Ectodermal cell (in vitro differentiated cells): ENCODE data around the gene USH2A.

ENCODE experiments used
- H3K27ac ChIP-seq: 2 replicates; pipeline ENCODE4 v1.7.0; 2013; ENCODE audit warnings: mild to moderate bottlenecking, low read depth, low read length; ENCODE audit not compliant: insufficient read depth, poor library complexity, severe bottlenecking
- H3K27me3 ChIP-seq: 2 replicates; pipeline ENCODE4 v1.7.0; 2013; ENCODE audit warnings: mild to moderate bottlenecking, low read length; ENCODE audit not compliant: insufficient read depth, control insufficient read depth, poor library complexity, severe bottlenecking
- H3K36me3 ChIP-seq: one replicate; pipeline ENCODE4 v1.7.0; 2013; ENCODE audit warnings: low read length; ENCODE audit not compliant: control insufficient read depth, insufficient read depth
- H3K4me1 ChIP-seq: one replicate; pipeline ENCODE4 v1.7.0; 2013; ENCODE audit warnings: low read length; ENCODE audit not compliant: control insufficient read depth, insufficient read depth
- H3K4me3 ChIP-seq: 2 replicates; pipeline ENCODE4 v1.7.0; 2013; ENCODE audit warnings: low read depth, low read length, control low read depth; ENCODE audit not compliant: insufficient read depth
- H3K9me3 ChIP-seq: 2 replicates; pipeline ENCODE4 v1.7.0; 2013; ENCODE audit warnings: mild to moderate bottlenecking, low read length, moderate library complexity; ENCODE audit not compliant: control insufficient read depth
- WGBS, 2 experiments: methylation state at CpG; one replicate each; pipeline ENCODE4 v1.1.7; 2013; ENCODE audit warnings: missing lambda C conversion rate in 2 of 2; 5-methylcytosine and 5-hydroxymethylcytosine counted together

The USH2A gene

GRCh38 chr1:215877452-215877951 lies 545.7 kb downstream of the USH2A start:
- Histone ChIP-seq H3K36me3 (no peaks in the 10 kb centered on the region), H3K9me3 (no peaks in the 10 kb centered on the region), H3K4me1 (no peaks in the 10 kb centered on the region), H3K4me3 (no peak overlapping the region), H3K27ac (no peak overlapping the region), H3K27me3 (no peaks in the 10 kb centered on the region)
- WGBS, 2 experiments, result 73 to 84% methylated on average over 5 of the region's 5 CpGs

- Histone ChIP-seq H3K4me3 (no peak overlapping the region), H3K27ac (no peak overlapping the region), H3K27me3 (no peaks in the 10 kb centered on the region), H3K36me3 (no peaks in the 10 kb centered on the region), H3K4me1 (no peaks in the 10 kb centered on the region), H3K9me3 (no peaks in the 10 kb centered on the region)
- WGBS, 2 experiments, result no CpG with 5 or more reads among the region's 1 CpG
These were observed 547.5 kb downstream of the USH2A start for GRCh38 chr1:215875712-215876111.

DNA sequence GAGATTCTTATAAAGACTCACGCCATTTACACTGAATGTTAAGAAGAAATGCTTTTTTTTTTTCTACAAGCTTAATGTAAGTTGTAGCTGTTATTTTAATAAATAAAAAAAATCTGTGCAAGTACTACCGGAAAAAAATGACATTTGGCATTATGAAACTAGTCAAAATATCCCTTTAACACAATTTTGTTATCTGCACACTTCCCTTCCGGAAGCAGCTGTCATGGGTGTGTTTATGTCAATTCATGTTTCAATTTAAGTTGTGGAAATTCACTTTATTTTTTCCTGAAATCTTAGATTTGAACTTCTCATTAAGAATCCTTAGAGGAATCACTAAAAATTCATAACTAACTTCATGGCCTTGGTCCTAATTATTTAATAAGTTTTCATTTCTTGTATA lies 548.0 kb downstream of the USH2A start:
- Histone ChIP-seq H3K27me3 (no peaks in the 10 kb centered on the region), H3K36me3 (no peaks in the 10 kb centered on the region), H3K27ac (no peak overlapping the region), H3K4me3 (no peak overlapping the region), H3K9me3 (no peaks in the 10 kb centered on the region), H3K4me1 (no peaks in the 10 kb centered on the region)
- WGBS, 2 experiments, result 100% methylated on average over 1 of the region's 3 CpGs

- H3K9me3 ChIP-seq, result no peaks in the 10 kb centered on the region
- H3K4me3 ChIP-seq, result no peak overlapping the region
- H3K36me3 ChIP-seq, result no peaks in the 10 kb centered on the region
- 69 to 77% methylated on average over 3 of the region's 3 CpGs for WGBS, 2 experiments
- H3K27me3 ChIP-seq, result no peaks in the 10 kb centered on the region
- no peak overlapping the region for H3K27ac ChIP-seq
- no peaks in the 10 kb centered on the region for H3K4me1 ChIP-seq
These were observed 550.6 kb downstream of the USH2A start for GRCh38 chr1:215872658-215873057.

DNA sequence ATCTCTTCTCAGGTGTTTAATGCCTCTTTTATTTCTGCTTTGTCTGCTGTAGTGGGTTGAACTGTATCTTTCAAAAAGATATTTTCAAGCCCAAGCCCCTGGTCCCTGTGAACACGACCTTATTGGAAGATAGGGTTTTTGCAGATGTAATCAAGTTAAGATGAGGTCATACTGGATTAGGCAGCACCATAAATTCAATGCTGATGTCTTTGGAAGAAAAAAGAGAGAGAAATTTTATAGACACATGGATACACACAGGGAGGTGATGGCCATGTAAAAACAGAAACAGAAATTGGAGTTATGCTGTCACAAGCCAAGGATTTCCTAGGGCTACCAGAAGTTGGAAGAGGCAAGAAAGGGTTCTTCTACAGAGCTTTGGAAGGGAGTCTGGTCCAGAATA lies 554.7 kb downstream of the USH2A start:
- no peaks in the 10 kb centered on the region for H3K36me3 ChIP-seq
- no peak overlapping the region for H3K4me3 ChIP-seq
- H3K4me1 ChIP-seq, result no peaks in the 10 kb centered on the region
- H3K27ac ChIP-seq, result no peak overlapping the region
- WGBS, 2 experiments, result 86 to 94% methylated on average over 1 of the region's 1 CpG
- H3K9me3 ChIP-seq, result no peaks in the 10 kb centered on the region
- H3K27me3 ChIP-seq, result no peaks in the 10 kb centered on the region

- WGBS, 2 experiments, result 88 to 96% methylated on average over 3 of the region's 3 CpGs
- H3K4me3 ChIP-seq, result no peak overlapping the region
These were observed 558.2 kb downstream of the USH2A start for GRCh38 chr1:215865060-215865459.

GRCh38 chr1:215863796-215864195 lies 559.5 kb downstream of the USH2A start:
- Histone ChIP-seq H3K9me3 (no peaks in the 10 kb centered on the region), H3K27ac (no peak overlapping the region), H3K36me3 (no peaks in the 10 kb centered on the region), H3K27me3 (no peaks in the 10 kb centered on the region), H3K4me1 (no peaks in the 10 kb centered on the region), H3K4me3 (no peak overlapping the region)

More at GRCh38 chr1:215865060-215865459, 558.2 kb downstream of the USH2A start:
- Histone ChIP-seq H3K36me3 (no peaks in the 10 kb centered on the region), H3K27me3 (no peaks in the 10 kb centered on the region), H3K4me1 (no peaks in the 10 kb centered on the region), H3K9me3 (no peaks in the 10 kb centered on the region), H3K27ac (no peak overlapping the region)

DNA sequence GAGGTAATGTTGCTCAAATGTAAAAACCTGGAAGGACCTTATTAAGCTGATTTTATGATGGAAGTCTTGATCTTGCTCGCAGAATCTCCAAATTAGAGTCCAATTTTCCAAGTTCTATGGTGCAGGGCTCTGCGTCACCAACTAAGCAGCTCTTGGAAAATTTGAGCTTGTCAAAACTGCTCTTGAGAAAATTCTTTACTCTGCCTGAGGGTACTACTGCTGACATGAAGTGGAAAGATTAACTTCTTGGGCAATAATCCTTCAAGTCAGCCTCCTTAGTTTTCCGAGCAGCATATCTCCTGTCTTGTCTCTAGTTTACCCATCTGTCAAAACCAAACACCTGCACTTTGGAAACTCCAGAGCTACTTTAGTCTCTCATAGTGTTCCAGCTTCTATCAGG lies 562.4 kb downstream of the USH2A start:
- Histone ChIP-seq H3K36me3 (no peaks in the 10 kb centered on the region), H3K4me1 (no peaks in the 10 kb centered on the region), H3K4me3 (no peak overlapping the region), H3K27ac (no peak overlapping the region), H3K9me3 (no peaks in the 10 kb centered on the region), H3K27me3 (no peaks in the 10 kb centered on the region)
- 95 to 98% methylated on average over 3 of the region's 3 CpGs for WGBS, 2 experiments

DNA sequence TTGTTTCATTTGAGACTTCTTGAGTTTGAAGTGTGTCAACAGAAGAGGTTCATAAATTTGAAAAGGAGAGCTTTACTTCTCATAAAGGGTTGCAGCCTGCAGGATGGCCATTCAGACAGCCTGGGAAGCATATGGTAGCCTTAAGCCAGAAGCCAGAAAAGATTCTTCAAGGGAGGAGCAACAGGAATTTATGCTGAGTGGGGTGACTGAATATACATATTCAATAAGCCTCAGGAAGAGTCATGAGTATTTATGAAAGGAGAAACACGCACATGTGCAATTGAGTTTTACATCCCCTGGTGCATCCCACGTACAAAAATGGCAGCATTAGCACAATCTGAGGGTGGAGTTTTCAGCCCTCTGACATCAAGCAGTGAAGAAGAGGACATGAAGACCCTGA lies 565.9 kb downstream of the USH2A start:
- 94 to 98% methylated on average over 2 of the region's 2 CpGs for WGBS, 2 experiments
- no peak overlapping the region for H3K4me3 ChIP-seq
- no peaks in the 10 kb centered on the region for H3K4me1 ChIP-seq
- no peaks in the 10 kb centered on the region for H3K9me3 ChIP-seq
- H3K36me3 ChIP-seq, result no peaks in the 10 kb centered on the region
- no peak overlapping the region for H3K27ac ChIP-seq
- H3K27me3 ChIP-seq, result no peaks in the 10 kb centered on the region

- Histone ChIP-seq H3K9me3 (no peaks in the 10 kb centered on the region), H3K27me3 (no peaks in the 10 kb centered on the region), H3K27ac (no peak overlapping the region), H3K4me3 (no peak overlapping the region), H3K4me1 (no peaks in the 10 kb centered on the region), H3K36me3 (no peaks in the 10 kb centered on the region)
- WGBS, 2 experiments, result 92 to 93% methylated on average over 6 of the region's 6 CpGs
These were observed 577.9 kb downstream of the USH2A start for GRCh38 chr1:215845234-215845891.

DNA sequence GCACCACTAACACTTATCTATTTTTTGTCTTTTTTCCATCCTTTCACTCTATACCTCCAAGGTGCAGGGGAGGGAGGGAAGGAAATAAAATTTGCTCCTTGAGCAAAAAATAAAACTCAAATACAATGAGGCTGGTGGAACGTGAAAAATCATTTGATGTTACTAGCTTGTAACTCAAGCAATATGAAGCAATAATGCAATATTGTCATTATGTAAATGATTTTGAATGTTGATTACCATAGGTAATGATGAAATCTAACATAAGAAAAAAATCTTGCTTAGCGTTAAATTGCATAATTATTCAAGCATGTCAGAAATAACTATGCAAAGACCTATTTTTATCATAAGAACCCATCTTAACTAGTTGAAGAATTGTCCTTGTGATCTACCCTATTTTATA lies 578.5 kb downstream of the USH2A start:
- H3K36me3 ChIP-seq, result no peaks in the 10 kb centered on the region
- 94 to 100% methylated on average over 2 of the region's 2 CpGs for WGBS, 2 experiments
- no peak overlapping the region for H3K27ac ChIP-seq
- no peak overlapping the region for H3K4me3 ChIP-seq
- H3K9me3 ChIP-seq, result no peaks in the 10 kb centered on the region
- H3K4me1 ChIP-seq, result no peaks in the 10 kb centered on the region
- no peaks in the 10 kb centered on the region for H3K27me3 ChIP-seq
